ENCODE measurements around the gene PDCD2.
"Not testable (repeated sequence)": the region's sequence is repeated elsewhere in the genome, so short reads cannot be mapped to it uniquely, and the experiment has no call there.

Gene PDCD2

GRCh38 chr6:170545405-170545804, 39.0 kb downstream of the PDCD2 start:
- DNase-seq: no peak

- DNase-seq: no peak
Measured at GRCh38 chr6:170542031-170542719, 42.3 kb downstream of the PDCD2 start.

GRCh38 chr6:170537329-170537728, 47.1 kb downstream of the PDCD2 start:
- no peak for DNase-seq

- no peak for DNase-seq
Measured at GRCh38 chr6:170536671-170537070, 47.8 kb downstream of the PDCD2 start.

GRCh38 chr6:170535004-170535403, 49.4 kb downstream of the PDCD2 start:
- DNase-seq: no peak

- DNase-seq: no peak
Measured at GRCh38 chr6:170533792-170534191, 50.6 kb downstream of the PDCD2 start.

- DNase-seq: no peak
Measured at GRCh38 chr6:170532867-170533488, 51.5 kb downstream of the PDCD2 start.

GRCh38 chr6:170529839-170530469, 54.5 kb downstream of the PDCD2 start:
- peak; percentile 21 to 31 (median 22) for DNase-seq

- not testable (repeated sequence) for DNase-seq
Measured at GRCh38 chr6:170527995-170528394, 56.4 kb downstream of the PDCD2 start.

GRCh38 chr6:170525795-170526194, 58.6 kb downstream of the PDCD2 start:
- DNase-seq: no peak
